HL-60 (cell line): ENCODE measurements around the gene SIN3A.

ENCODE experiments used
- DNase-seq, 2 experiments: peaks; one replicate each; pipeline ENCODE4 v3.0.0-alpha.2; 2010 to 2020; ENCODE audit warnings: low read depth in 1 of 2, low spot score in 1 of 2
- H3K27ac ChIP-seq: fragments of 250-450 bp; sonication (Bioruptor Pico); replicated peaks from 2 replicates; pipeline ENCODE4 v1.5.1; 2020; ENCODE audit warnings: mild to moderate bottlenecking, moderate library complexity
- H3K27me3 ChIP-seq: fragments of 250-450 bp; sonication (Bioruptor Pico); 2 replicates; pipeline ENCODE4 v1.5.1; 2021; ENCODE audit warnings: mild to moderate bottlenecking, moderate library complexity; ENCODE audit not compliant: insufficient read depth, poor library complexity, severe bottlenecking
- H3K4me3 ChIP-seq: replicated peaks from 2 replicates; pipeline ENCODE4 v1.5.1; 2011; ENCODE audit warnings: mild to moderate bottlenecking, control low read depth, low read length; ENCODE audit not compliant: insufficient read depth
- GABPA ChIP-seq: IDR thresholded peaks from 2 replicates; pipeline ENCODE4 v1.6.1; 2012; ENCODE audit warnings: low read depth
- POLR2AphosphoS5 ChIP-seq: IDR thresholded peaks from 2 replicates; pipeline ENCODE4 v1.6.1; 2012; ENCODE audit warnings: low read depth
- SPI1 ChIP-seq: IDR thresholded peaks from 2 replicates; pipeline ENCODE4 v1.6.1; 2012; ENCODE audit warnings: low read depth, mild to moderate bottlenecking, borderline replicate concordance
- TF ChIP-seq, protein P1 (sequence below): IDR thresholded peaks from 2 replicates; pipeline ENCODE4 v1.6.1; 2012; ENCODE audit warnings: low read depth; ENCODE audit not compliant: insufficient replicate concordance
- TF ChIP-seq, protein P2 (sequence below): IDR thresholded peaks from one replicate; pipeline ENCODE4 v1.5.1; 2011; ENCODE audit warnings: low read length, control low read depth, inconsistent platforms; ENCODE audit not compliant: insufficient read depth

SIN3A gene

DNA sequence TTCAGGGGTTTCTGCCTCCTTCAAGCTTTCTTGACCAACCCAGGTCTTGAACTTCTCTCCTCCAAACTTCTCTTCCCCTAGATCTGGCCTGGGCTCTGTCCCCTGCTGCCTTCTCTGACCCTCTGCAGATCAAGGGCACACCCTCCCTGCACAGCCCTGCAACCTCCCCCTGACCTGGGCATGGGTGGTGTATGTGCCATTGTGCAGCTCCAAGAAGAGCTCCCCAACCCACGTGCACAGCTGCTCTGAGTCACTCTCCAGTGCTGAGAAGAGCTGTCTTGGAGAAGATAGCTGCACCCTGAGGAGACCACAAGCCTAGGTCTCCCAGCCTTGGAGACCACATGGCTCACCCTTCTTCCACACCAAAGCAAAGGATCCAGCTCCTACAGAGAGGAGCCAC, 91.1 kb downstream of the SIN3A start:
- DNase-seq: no peak
- Histone ChIP-seq H3K27me3 (no peaks in the 10 kb centered on the region), H3K4me3 (no peak overlapping the region), H3K27ac (no peak overlapping the region)
- TF ChIP-seq POLR2AphosphoS5: no peak
- TF ChIP-seq SPI1: no peak
- no peak for TF ChIP-seq GABPA
- TF ChIP-seq, protein P1, sequence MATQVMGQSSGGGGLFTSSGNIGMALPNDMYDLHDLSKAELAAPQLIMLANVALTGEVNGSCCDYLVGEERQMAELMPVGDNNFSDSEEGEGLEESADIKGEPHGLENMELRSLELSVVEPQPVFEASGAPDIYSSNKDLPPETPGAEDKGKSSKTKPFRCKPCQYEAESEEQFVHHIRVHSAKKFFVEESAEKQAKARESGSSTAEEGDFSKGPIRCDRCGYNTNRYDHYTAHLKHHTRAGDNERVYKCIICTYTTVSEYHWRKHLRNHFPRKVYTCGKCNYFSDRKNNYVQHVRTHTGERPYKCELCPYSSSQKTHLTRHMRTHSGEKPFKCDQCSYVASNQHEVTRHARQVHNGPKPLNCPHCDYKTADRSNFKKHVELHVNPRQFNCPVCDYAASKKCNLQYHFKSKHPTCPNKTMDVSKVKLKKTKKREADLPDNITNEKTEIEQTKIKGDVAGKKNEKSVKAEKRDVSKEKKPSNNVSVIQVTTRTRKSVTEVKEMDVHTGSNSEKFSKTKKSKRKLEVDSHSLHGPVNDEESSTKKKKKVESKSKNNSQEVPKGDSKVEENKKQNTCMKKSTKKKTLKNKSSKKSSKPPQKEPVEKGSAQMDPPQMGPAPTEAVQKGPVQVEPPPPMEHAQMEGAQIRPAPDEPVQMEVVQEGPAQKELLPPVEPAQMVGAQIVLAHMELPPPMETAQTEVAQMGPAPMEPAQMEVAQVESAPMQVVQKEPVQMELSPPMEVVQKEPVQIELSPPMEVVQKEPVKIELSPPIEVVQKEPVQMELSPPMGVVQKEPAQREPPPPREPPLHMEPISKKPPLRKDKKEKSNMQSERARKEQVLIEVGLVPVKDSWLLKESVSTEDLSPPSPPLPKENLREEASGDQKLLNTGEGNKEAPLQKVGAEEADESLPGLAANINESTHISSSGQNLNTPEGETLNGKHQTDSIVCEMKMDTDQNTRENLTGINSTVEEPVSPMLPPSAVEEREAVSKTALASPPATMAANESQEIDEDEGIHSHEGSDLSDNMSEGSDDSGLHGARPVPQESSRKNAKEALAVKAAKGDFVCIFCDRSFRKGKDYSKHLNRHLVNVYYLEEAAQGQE: no peak
- TF ChIP-seq, protein P2, sequence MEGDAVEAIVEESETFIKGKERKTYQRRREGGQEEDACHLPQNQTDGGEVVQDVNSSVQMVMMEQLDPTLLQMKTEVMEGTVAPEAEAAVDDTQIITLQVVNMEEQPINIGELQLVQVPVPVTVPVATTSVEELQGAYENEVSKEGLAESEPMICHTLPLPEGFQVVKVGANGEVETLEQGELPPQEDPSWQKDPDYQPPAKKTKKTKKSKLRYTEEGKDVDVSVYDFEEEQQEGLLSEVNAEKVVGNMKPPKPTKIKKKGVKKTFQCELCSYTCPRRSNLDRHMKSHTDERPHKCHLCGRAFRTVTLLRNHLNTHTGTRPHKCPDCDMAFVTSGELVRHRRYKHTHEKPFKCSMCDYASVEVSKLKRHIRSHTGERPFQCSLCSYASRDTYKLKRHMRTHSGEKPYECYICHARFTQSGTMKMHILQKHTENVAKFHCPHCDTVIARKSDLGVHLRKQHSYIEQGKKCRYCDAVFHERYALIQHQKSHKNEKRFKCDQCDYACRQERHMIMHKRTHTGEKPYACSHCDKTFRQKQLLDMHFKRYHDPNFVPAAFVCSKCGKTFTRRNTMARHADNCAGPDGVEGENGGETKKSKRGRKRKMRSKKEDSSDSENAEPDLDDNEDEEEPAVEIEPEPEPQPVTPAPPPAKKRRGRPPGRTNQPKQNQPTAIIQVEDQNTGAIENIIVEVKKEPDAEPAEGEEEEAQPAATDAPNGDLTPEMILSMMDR: no peak

DNA sequence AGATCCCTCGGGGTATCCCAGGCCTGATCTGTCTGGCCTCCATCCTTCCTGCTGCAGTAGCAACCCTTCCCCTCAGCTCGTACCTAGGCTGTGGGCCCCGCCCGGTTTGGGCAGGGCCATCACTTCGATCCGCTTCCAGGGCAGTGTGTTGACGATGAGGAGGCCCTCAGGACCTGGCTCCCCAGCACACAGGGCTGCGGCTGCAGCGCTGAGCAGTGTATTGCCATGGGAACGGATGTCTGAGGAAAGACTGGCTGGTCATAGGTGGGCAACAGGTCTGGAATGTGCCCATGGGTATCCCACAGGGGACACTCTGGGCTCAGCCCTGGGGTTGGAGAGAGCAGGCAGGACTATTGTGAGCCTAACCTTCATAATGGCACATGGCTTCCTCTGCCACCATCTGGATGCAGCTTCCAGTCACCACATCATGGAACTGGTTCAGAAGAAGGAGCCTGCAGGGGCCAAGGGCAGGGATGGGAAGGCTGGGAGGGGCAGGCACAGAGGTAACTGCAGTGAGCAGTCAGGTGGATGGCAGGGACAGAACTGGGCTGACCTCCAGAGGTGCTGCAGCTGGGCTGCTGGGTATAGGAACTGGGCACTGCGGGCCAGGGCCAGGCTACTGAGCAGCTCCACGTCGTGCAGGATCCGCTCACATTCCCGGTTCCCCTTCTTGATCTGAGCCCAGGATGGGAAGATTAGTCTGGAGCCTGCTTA, 91.8 kb downstream of the SIN3A start:
- no peak overlapping the region for H3K27ac ChIP-seq
- DNase-seq: no peak

DNA sequence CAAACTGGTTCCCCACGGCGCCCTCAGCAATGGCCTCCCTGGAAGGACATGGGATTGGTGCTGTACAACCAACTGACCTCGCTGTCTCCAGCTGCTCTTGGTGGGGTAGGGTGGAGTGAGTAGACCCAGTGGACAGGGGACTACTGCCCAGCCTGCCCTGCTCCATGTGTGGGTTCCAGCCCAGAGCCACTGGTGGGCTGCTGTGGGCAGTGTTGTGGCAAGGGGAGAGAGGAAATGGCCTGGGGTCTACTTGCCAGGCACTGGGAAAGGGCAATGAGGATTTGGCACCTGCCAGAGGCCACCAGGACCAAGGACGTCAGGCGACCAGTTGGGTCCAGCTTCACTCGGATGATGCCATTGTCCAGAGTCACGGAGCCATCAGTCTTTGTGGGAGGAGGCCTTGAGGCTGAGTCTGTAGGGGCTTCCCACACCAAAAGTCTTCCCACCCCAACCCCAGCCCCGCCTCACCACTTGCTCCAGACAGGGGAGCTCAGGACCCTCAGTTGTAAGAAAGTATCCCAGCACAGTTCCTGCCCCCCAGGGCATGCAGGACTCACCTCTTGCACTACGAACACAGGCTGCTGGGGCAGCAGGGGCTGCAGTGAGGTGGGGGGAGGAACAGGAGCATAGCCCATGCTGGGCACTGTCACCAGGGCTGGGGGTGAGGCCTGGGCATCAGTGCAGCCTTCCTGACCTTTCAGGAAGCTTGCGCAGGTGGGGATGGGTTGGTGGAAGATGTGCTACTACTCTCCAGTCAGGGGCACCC, 92.5 kb downstream of the SIN3A start:
- H3K4me3 ChIP-seq: no peak overlapping the region
- no peaks in the 10 kb centered on the region for H3K27me3 ChIP-seq
- TF ChIP-seq POLR2AphosphoS5 (no peak), SPI1 (no peak), GABPA (no peak)
- TF ChIP-seq, protein P1: no peak
- TF ChIP-seq, protein P2: no peak
- DNase-seq: no peak
- H3K27ac ChIP-seq: no peak overlapping the region

More for the DNA sequence above, 91.8 kb downstream of the SIN3A start:
- TF ChIP-seq, protein P1: no peak
- TF ChIP-seq POLR2AphosphoS5: no peak
- TF ChIP-seq GABPA: no peak
- TF ChIP-seq, protein P2: no peak
- TF ChIP-seq SPI1: no peak
- Histone ChIP-seq H3K27me3 (no peaks in the 10 kb centered on the region), H3K4me3 (no peak overlapping the region)
